Endothelial cell (in vitro differentiated cells): ENCODE data around the gene RBBP6. TPM values are rescaled to one million over a fixed set of nuclear protein-coding genes. Genes with fewer than 3 reads are reported as not detected.
"Not testable (repeated sequence)": the region's sequence is repeated elsewhere in the genome, so short reads cannot be mapped to it uniquely, and the experiment has no call there.

Experiments
- DNase-seq: peaks from one replicate; pipeline ENCODE4 v3.0.0; 2021; ENCODE audit warnings: low spot score
- H3K27ac Mint-ChIP-seq: one replicate; pipeline ENCODE4 v1.8.0; 2021; ENCODE audit warnings: mixed read lengths, inconsistent platforms; ENCODE audit not compliant: unreplicated experiment
- H3K27me3 Mint-ChIP-seq: one replicate; pipeline ENCODE4 v1.8.0; 2021; ENCODE audit warnings: mild to moderate bottlenecking, moderate library complexity, mixed read lengths, inconsistent platforms; ENCODE audit not compliant: unreplicated experiment
- H3K36me3 Mint-ChIP-seq: one replicate; pipeline ENCODE4 v1.8.0; 2021; ENCODE audit warnings: mild to moderate bottlenecking, low read depth, mixed read lengths, inconsistent platforms; ENCODE audit not compliant: unreplicated experiment
- H3K4me1 Mint-ChIP-seq: one replicate; pipeline ENCODE4 v1.8.0; 2021; ENCODE audit warnings: mild to moderate bottlenecking, mixed read lengths, inconsistent platforms; ENCODE audit not compliant: unreplicated experiment
- H3K4me3 Mint-ChIP-seq: one replicate; pipeline ENCODE4 v1.8.0; 2021; ENCODE audit warnings: mild to moderate bottlenecking, mixed read lengths, inconsistent platforms; ENCODE audit not compliant: unreplicated experiment
- H3K9me3 Mint-ChIP-seq: one replicate; pipeline ENCODE4 v1.8.0; 2021; ENCODE audit warnings: mixed read lengths, inconsistent platforms; ENCODE audit not compliant: unreplicated experiment
- CTCF ChIP-seq: fragments of 200-600 bp; sonication (generic); IDR thresholded peaks from one replicate; pipeline ENCODE4 v1.5.0; 2021; ENCODE audit warnings: antibody characterized with exemption; ENCODE audit not compliant: unreplicated experiment
- total RNA-seq: library from RNA; stranded (reverse); fragmentation: NEBNext Ultra II Directional; extraction: Animal tissue kit (Norgen Biotek cat#: 25700); gene quantifications from one replicate; pipeline ENCODE4 v1.2.1, GENCODE V29; 2021; ENCODE audit not compliant: unreplicated experiment

Gene RBBP6
- total RNA-seq, 1 donor from 2014 or later = 67.9 TPM

DNA sequence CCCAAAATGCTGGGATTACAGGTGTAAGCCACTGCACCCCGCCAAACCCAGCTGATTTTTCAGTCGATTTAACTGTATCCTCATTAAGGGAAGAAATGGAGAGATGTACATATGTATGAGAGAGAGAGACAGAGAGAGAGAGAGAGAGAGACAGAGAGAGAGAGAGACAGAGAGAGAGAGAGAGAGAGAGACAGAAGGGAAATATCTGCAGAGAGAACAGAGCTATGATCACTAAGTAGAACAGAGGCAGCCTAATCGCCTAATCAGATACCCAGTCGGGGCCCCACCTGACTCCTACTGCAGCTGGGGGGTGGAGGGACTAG, 70.0 kb downstream of the RBBP6 start:
- H3K4me1 Mint-ChIP-seq = peaks cover 10% of the 10 kb centered on the region

DNA sequence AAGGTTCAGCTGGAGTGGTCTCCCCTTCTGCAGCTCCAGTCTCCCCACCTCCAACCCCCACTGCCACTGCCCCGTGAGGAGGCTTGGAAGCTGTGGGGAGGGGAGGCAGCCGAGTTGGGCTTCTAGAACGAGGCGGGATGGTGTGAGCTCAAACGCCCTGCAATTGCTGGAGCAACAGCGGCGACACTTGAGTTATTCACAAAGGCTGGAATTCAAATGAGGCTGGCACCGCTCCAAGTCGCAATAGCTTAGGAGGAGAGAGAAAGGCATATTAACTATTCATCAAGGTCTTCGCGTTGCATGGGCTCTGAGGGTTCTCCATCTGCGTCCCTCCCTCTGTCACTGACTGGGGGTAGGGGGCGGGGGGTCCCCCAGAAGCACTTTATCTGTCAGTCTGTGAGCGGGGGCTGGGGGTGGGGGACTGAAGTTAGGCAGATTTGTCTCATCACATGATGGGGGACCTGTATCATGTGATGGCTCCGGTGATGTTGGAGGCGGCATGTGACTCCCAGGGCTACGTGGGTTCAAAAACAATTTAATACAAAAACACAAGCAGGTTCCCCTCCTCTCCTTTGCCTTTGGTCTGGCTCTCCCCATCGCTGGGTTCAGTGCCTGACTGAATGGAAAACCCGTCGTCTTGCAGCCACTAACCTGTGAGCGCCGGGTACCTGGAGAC, 70.5 kb downstream of the RBBP6 start:
- Mint-ChIP-seq H3K9me3 (no peaks in the 10 kb centered on the region), H3K4me1 (peaks cover 10% of the 10 kb centered on the region), H3K27ac (no peak overlapping the region), H3K27me3 (peaks cover 11% of the 10 kb centered on the region), H3K4me3 (peak overlapping the region; percentile 71), H3K36me3 (no peaks in the 10 kb centered on the region)
- TF ChIP-seq CTCF = no peak
- DNase-seq = peak; percentile 31

More for the DNA sequence above, 70.0 kb downstream of the RBBP6 start:
- TF ChIP-seq CTCF = no peak
- Mint-ChIP-seq H3K9me3 (no peaks in the 10 kb centered on the region), H3K27me3 (peaks cover 11% of the 10 kb centered on the region), H3K27ac (no peak overlapping the region), H3K4me3 (peak overlapping the region; percentile 71), H3K36me3 (no peaks in the 10 kb centered on the region)
- DNase-seq = no peak

DNA sequence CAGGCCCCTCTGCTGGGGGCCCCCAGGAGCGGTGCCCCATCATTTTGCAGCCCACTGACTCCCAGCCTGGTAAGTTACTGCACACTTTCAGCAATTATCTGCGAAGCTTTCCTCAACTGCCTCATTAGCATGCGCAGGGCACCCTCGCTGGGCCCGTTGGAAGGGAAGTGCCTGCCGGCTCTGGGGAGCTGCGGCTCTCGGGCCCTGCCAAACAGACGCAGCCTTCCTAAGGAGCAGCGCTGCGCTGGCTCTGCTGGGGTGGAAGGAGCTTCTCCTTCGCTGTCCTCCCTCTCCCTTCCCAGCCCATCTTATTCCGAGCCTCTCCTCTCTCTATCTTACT, 71.0 kb downstream of the RBBP6 start:
- Mint-ChIP-seq H3K9me3 (no peaks in the 10 kb centered on the region), H3K4me3 (peak overlapping the region; percentile 71), H3K27me3 (peaks cover 11% of the 10 kb centered on the region), H3K27ac (no peak overlapping the region), H3K36me3 (no peaks in the 10 kb centered on the region), H3K4me1 (peaks cover 10% of the 10 kb centered on the region)
- DNase-seq = peak; percentile 26
- TF ChIP-seq CTCF = no peak

DNA sequence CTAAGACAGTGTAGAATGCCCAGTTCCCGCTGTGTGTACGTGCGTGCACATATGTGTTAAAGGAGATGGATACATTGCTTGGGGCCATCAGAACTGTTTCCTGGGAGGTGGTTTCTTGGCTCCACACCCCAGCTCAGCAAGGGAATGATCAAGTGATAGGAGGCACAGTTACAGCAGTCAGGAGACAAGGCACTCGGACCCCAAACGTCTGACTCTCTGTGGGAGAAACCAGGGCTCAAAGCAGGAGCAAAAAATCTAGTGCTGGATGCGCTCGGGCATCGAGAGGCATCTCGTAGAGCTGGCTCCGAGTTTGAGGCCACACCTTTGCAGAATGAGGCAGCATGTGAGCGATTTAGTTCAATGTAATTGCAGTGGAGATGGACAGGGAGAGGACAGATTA, 71.9 kb downstream of the RBBP6 start:
- no peak for DNase-seq
- TF ChIP-seq CTCF = no peak
- Mint-ChIP-seq H3K27ac (no peak overlapping the region), H3K4me1 (peaks cover 10% of the 10 kb centered on the region), H3K27me3 (peaks cover 11% of the 10 kb centered on the region), H3K36me3 (no peaks in the 10 kb centered on the region), H3K4me3 (no peak overlapping the region), H3K9me3 (no peaks in the 10 kb centered on the region)

DNA sequence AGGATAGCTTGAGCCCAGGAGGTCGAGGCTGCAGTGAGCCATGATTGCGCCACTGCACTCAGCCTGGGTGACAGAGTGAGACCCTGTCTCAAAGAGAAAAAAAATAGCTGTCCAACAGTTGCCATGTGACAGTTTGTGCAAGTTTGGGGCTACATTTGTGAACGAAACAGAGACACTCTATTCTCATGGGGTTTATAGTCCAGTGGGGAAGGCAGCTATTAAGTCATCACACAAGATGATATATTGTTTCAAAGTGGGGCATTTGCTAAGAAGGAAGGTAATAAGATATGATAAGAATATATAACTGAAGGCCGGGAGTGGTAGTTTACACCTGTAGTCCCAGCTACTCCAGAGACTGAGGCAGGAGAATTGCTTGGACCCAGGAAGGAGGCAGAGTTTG, 73.3 kb downstream of the RBBP6 start:
- no peak for DNase-seq
- peaks cover 11% of the 10 kb centered on the region for H3K27me3 Mint-ChIP-seq
- no peaks in the 10 kb centered on the region for H3K9me3 Mint-ChIP-seq
- H3K36me3 Mint-ChIP-seq = no peaks in the 10 kb centered on the region
- no peak overlapping the region for H3K27ac Mint-ChIP-seq
- H3K4me1 Mint-ChIP-seq = peaks cover 10% of the 10 kb centered on the region
- TF ChIP-seq CTCF = no peak
- no peak overlapping the region for H3K4me3 Mint-ChIP-seq

GRCh38 chr16:24613267-24613666, 73.9 kb downstream of the RBBP6 start:
- H3K4me3 Mint-ChIP-seq, H3K9me3 Mint-ChIP-seq, H3K4me1 Mint-ChIP-seq, H3K36me3 Mint-ChIP-seq, DNase-seq, H3K27ac Mint-ChIP-seq: not testable (repeated sequence)
- peaks cover 11% of the 10 kb centered on the region for H3K27me3 Mint-ChIP-seq
